GM18526 (cell line): Measurements from ENCODE around the gene MROH2A.

ENCODE experiments used
- POLR2A ChIP-seq: IDR thresholded peaks from 3 replicates; pipeline ENCODE4 v1.6.1; 2011; ENCODE audit not compliant: insufficient read length; ENCODE audit errors: extremely low read depth

Gene MROH2A

DNA sequence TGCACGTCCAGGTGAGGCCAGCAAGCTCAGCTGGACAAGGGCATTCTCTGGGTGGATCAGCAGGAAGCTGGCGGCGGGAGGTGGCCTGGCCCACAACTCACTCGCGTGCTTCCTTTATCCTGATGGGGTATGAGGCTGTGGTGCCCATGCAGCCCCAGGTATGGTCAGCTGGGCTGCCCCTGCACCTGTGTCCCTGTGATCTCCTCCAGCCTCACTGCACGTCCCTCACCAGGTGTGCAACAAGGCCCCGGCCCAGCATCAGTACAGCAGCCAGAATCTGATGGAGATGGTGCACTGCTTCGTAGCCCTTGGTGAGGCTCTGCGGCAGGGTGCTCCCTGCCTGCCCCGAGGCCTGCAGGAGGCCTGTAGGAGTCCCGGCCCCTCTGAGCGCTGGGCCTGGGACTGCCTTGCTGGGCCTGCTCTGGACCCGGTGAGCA lies 17.6 kb downstream of the MROH2A start:
- no peak for TF ChIP-seq POLR2A

DNA sequence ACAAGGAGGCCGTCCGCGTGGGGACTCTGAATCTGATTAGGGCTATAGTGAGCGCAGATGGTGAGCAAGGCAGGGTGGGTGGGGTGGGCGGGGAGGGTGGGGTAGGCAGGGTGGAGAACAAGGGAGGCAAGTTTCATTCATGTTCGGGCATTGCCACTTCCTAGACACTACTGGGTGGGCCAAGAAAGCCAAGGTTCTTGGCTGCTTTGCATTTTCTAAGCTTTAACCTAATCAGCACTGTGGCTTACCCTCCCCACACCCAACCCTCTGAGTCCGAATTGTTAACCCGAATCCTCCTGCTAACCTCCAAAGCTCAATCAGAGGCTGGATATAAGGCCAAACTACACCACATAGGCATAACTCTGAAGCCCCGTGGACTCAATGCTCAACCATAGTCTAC lies 18.1 kb downstream of the MROH2A start:
- no peak for TF ChIP-seq POLR2A

DNA sequence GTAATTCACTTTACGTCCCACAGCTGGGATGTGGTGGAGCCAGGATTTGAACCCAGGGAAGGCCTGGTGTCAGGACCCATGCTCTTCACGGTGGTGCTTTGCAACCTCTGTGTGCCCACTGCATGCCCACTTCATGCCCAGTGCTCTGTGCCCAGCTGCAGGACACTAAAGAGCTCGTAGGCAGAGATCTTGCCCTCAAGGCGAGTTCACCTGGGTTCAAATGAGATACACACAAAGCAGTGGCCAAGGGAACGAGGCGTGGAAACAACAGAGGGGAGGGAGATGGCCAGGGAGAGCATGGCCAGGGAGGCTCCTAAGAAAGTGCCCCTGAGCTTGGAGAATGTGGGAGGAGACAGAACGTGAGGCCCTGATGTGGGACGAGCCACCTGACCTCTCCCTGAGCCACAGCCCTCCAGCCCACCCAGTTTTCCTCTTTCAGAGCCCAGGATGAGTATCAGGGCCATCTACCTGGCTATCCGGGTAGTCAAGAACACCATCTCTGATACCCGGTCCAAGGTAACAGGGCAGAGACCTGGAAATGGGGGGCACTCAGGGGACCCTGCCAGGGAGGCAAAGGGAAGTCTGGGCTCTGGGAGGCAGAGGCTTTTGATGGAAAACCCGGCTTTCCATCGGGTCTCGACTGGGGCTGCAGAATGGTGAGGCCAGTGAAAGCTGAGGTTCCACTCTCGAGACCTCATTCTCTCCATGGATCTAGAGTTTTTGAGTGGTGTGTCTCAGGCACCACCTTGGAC lies 20.4 kb downstream of the MROH2A start:
- TF ChIP-seq POLR2A: no peak

DNA sequence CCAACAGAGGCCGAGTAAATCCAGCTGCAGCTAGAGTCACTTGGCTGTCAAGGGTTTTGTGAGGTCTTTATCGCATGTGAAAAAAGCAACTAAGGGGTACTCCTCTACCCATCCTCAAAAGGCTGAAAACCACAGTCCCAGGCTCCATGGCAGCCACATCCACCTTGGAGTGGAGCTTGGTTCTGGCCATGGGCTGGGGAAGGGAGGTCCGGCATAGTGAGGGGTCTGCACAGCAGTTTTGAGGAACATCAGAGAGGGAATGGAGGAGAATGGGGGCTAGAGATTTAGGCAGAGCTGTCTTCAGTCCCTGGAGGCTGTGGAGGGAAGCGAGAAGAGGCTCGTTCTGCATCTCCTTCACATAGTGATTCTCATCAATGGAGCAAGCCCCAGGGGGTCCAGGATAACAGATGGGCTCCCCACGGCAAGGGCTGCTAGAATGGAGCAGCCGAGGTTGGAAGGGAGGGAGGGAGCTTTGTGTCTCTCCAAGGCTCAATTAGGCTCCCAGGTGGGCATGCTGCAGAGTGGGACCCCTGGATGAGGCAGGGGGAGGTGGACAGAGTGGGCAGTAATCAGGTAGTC lies 21.0 kb downstream of the MROH2A start:
- TF ChIP-seq POLR2A: no peak

DNA sequence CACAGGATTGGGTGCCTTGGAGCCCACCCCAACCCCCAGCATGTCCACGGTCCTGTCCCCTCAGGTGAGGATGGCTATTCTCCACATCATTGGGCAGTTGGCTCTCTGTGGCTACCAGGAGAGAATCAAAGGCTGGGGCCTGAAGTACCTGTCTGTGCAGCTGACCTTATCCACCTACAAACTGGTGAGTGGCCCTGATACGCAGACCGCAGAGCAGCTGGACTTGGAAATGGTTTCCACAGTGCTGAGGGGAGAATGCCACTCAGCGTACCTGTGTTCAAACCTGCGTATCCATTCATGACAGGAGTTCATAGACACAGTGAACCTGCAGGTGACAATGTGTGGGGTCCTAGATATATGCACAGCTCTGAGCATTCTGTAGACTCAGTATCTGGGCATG lies 21.6 kb downstream of the MROH2A start:
- TF ChIP-seq POLR2A: no peak

DNA sequence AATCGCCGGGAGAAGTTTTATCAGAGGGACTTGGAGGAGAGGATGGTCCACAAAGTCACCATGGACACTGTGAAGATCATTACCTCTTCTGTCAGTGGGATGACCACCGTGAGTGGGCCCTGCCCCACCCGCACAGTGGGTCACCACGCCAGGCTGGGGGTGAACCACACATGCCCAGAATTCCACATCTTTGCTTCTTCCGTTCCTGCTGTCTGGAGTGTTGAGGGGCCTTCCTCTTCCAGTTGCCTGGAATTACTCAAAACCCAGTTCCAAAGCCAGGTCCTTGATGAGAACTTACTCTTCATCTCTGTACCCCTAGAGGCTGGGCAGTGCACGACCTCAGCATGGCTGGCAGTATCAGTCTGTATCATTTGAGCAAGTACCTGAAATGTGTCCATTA lies 22.1 kb downstream of the MROH2A start:
- TF ChIP-seq POLR2A: no peak

DNA sequence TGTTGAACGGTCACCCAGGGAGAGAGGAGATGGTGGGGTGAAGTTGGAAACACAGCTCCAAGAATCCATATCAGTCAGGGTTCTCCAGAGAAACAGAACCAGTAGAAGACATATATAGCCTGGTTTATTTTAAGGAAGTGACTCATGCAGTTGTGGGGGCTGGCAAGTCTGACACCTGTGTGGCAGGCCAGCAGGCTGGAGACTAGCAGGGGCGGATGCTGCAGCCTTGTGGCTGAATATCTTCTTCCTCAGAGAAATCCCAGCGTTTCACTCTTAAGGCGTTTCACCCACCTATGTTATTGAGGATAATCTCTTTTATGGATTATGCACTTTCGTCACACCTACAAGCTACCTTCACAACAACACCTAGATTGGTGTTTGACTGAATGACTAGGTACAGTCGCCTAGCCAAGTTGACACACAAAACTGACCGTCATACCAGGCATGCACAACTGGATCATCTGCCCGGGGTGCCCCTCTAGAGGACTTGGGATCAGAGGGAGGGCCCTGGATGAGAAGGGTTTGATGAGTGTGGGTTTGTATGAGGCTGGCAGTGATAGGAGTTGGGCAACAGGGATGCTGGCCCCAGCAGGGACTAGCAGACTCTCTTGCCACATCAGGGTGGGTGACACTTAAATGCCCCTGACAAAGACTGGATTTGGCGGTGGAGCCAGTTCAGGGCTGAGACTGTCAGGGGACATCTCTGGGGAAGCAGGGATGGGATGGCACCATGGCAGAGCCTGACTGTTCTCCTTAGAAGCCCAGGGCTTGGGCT lies 23.4 kb downstream of the MROH2A start:
- TF ChIP-seq POLR2A: no peak

DNA sequence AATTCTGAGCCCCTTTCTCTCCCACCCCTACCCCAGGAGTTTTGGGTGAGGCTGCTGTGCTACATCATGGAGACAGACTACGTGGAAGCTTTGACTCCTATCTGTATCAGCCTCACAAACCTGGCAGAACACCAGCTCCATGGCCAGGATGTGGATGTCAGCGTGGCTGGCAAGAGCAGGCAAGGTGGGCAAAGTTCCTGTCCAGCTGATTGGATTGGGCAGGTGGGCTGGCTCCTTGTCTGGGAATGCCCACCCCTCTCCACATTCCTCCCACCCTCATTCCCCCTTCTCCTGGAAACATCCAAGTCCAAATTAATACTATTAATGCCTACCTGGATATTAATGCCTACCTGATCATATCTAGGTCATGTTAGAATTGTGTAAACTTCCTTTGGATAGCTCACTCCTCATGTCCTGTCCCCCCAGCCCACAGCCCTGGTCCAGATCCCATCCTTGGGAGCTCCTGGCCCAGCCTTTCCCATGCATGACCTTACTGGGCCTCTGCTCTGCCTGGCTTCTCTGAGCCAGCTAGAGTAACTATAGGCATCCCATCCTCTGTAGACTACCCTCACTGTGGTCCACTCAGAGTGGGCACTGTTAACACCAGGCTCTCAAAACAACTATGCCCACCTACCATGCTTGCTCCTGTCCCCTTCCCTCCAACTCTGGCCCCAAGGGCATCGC lies 24.1 kb downstream of the MROH2A start:
- TF ChIP-seq POLR2A: no peak

DNA sequence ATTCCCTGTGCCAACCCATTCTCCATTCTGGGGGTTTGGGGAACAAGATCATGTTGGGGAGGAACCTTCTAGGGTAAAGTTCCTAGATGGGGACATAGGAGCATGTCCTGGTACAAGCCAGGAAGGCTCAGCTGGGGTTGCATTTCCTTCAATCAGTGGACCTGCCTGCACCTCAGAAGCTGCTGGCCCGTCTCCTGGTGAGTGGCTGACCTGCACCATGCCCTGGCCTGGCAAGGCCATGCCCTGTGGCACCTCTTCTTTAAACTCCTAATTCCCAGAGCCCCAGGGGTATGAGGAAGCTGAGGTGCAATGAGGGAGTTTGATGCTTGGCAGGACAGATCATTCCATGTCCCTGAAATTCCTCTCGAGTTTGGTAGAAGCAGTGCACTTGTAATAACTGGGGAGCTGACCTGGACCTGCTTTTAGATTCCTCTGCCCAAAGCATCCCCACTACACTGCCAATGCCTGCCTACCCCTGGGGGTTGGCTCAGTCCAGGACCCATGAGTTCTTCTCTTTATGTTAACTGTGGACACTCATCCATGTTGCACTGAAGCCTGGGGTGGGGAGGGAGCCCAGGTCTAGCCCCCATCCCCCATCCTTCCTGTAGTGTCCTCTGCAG lies 25.3 kb downstream of the MROH2A start:
- TF ChIP-seq POLR2A: no peak

DNA sequence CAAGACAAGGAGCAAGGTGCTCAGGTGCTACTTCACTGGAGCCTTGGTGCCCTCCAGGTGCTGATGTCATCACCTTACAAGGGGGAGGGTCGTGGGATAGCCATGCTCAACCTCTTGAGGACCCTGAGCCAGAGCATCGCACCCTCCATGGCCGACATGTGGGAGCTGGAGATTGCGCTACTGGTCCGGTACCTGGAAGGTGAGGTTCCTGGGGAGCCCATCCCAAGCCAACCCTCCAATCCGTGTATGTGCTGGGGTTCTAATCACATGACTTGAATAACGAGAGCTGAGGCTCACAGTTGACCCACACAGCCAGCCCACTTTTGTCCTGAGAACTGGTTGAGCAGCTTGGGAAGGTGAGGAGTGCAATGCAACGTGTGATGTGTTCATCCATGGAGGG lies 25.9 kb downstream of the MROH2A start:
- no peak for TF ChIP-seq POLR2A

DNA sequence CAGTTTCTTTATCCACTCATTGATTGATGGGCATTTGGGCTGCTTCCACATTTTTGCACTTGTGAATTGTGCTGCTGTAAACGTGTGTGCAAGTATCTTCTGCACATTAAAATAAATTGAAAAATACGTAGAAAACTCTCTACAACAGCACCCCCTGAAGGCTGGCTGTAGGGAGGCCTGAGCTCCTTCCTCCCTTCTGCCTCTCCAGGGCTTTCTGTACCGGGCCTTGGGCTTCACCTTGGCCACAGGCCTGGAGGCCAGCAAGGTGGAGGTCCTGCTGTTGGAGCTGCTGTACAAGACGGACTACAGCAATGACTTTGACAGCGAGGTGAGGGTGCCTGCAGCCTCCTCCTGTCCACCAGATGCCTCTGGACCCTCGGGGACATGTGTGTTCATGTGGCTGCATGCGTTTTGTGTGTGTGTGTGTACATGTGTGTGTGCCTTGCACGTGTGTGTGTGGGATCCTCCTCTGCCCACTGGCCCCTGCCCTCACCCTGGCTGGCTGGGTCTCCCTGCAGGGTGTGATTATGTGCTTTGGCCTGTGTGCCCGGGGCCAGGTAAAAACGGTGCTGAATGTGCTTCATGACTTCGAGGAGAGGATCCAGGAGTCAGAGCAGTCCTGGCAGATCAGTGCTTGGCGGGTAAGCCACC lies 29.2 kb downstream of the MROH2A start:
- TF ChIP-seq POLR2A: no peak

DNA sequence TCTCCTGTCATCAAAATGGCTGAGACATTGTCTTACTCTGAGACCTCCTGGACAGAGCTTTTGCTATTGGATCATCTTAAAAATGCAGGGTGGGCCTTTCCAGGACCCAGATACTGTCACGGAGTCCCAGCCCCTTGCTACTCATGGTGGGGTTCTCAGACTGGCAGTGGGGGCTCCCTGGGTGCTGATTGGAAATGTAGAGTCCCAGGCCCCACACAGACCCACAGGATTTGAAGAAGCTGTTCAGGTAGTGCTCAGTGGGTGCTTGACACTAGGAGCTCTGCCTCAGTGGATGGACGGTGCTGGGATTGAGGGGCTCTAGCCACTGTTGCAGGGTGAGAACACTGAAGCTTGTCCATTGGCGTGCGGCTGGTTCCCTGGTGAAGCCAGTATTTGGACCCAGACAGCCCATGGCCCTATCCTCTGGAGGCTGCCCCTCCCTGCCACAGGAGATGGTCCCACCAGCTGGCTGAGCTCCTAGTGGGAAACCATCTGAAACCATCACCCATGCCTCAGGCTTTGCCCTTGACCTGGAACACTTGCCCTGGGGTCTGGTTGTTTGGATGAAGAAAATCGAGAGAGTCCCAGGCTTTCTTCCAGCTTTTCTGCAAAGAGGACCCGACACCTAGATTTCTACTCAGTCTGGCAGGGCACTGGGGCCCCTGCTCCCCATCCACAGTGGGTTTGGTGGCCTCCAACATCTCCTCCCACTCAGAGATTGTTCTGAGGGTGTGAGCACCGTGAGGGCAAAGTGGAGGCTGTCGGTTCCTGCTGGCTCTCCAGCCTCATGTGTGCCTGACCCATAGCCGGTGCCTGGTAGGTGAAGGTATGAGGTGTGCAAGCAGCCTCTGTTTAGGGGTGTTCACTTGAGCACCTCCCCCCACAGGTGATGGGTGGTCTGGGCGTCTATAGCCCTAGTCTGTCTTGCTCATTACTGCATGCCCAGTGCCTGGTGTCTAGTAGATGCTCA lies 30.1 kb downstream of the MROH2A start:
- TF ChIP-seq POLR2A: no peak

DNA sequence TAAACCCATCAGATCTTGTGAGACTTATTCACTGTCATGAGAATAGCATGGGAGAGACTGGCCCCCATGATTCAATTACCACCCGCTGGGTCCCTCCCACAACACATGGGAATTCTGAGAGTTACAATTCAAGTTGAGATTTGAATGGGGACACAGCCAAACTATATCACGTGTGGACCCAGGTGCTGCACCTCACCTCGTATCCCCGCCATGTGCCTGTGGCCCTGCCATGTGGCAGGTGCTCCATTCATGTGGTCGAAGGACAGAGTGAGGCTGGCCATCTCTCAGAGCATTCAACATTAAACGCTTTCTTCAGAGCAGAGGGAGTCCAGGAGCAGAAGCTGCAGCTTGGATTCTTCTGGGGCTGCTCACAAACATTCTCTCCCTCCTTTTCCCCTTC lies 32.3 kb downstream of the MROH2A start:
- TF ChIP-seq POLR2A: no peak

DNA sequence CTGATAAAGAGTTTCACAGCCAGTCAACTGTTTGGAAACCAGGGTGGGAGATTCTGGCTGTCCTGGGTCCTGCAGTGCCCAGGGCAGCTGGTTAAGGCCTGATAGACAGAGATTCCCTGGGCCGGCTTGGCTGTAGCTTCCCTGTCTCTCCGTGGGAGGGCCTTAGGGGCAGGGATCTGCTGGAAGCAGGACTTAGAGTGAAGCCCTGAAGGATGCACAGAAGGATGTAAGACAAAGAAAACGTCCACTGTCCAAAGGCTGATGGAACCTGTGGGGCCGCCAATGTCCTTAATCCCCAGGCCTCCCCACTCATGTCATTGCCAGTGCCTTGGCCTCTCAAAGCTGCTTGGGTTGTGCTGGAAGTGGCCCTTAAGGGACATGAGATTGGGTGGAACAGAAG lies 33.0 kb downstream of the MROH2A start:
- no peak for TF ChIP-seq POLR2A
